Right cardiac atrium (tissue), 5 donors: ENCODE measurements around the gene ZNF24. TPM values are rescaled to one million over a fixed set of nuclear protein-coding genes. Genes with fewer than 3 reads are reported as not detected.

Source experiments
- ATAC-seq, 2 donors: fragments of 200-7000 bp; cut with Tn5 transposase; one replicate each; pipeline versions ENCODE4 v1.8.0 to v1.9.1; 2020; ENCODE audit warnings: moderate library complexity in 2 of 2, mild to moderate bottlenecking in 1 of 2
- DNase-seq, 3 donors: peaks; one replicate each; pipeline ENCODE4 v3.0.0-alpha.2; 2020
- H3K27ac ChIP-seq: one replicate; pipeline ENCODE4 v1.5.1; 2013; ENCODE audit warnings: mild to moderate bottlenecking, low read length, control low read depth, moderate library complexity
- H3K27me3 ChIP-seq: one replicate; pipeline ENCODE4 v1.6.1; 2013; ENCODE audit not compliant: control insufficient read depth, insufficient read depth
- H3K4me1 ChIP-seq: one replicate; pipeline ENCODE4 v1.6.1; 2013; ENCODE audit warnings: low read length; ENCODE audit not compliant: control insufficient read depth, insufficient read depth
- H3K4me3 ChIP-seq: one replicate; pipeline ENCODE4 v1.5.1; 2013; ENCODE audit warnings: low read length, control low read depth
- H3K9me3 ChIP-seq: one replicate; pipeline ENCODE4 v1.6.1; 2013; ENCODE audit warnings: low read length; ENCODE audit not compliant: control insufficient read depth
- WGBS: extraction: QIAGEN DNeasy Blood & Tissue Kit; methylation state at CpG from one replicate; pipeline ENCODE4 v1.1.7; 2013; 5-methylcytosine and 5-hydroxymethylcytosine counted together
- intact Hi-C, 4 donors: fragments of 100-400 bp; cut with DNase I; formaldehyde crosslinking; loops; one replicate each; pipeline versions ENCODE4 v1.11.0 to v1.14.0; 2022 to 2023
- polyA plus RNA-seq: library from polyadenylated mRNA; stranded (reverse); fragments of 200-250 nt; gene quantifications from one replicate; pipeline ENCODE4 v1.2.3, GENCODE V29; 2013
- total RNA-seq, 4 donors: library from RNA; stranded (reverse); fragmentation: NEBNext Ultra II Directional; extraction: Animal tissue kit (Norgen Biotek cat#: 25700); gene quantifications; one replicate each; pipeline ENCODE4 v1.2.1, GENCODE V29; 2021
- donor health status: healthy with polysubstance abuse.
- donor health status: DM: no; HTN: yes; CAD: no.
- donor health status: DM: no; HTN: no; CAD: no.
- donor health status: DM: no; HTN: yes; CAD: no; lungs with severe emphysema.
- donor health status: DM: yes; HTN: yes; CAD: no.

Gene ZNF24
- total and polyA plus RNA-seq, 5 donors: 15.4 to 56.5 (median 51.2) TPM

GRCh38 chr18:35377875-35378573 is 33.8 kb upstream of the ZNF24 start:
- H3K4me3 ChIP-seq: no peak overlapping the region
- H3K9me3 ChIP-seq: no peaks in the 10 kb centered on the region
- no peaks in the 10 kb centered on the region for H3K4me1 ChIP-seq
- 75% methylated on average over 14 of the region's 14 CpGs for WGBS
- DNase-seq: peak in 1 of 3 donors; percentile 30
- no peak for ATAC-seq
- intact Hi-C loops: no loop called here
- H3K27me3 ChIP-seq: no peaks in the 10 kb centered on the region
- H3K27ac ChIP-seq: no peak overlapping the region

- ATAC-seq: peak; percentile 94 to 96
- peak; percentile 88 to 94 (median 94) for DNase-seq
- no peaks in the 10 kb centered on the region for H3K4me1 ChIP-seq
- H3K9me3 ChIP-seq: no peaks in the 10 kb centered on the region
- H3K27me3 ChIP-seq: no peaks in the 10 kb centered on the region
- intact Hi-C loops: no loop called here
- whole genome bisulfite sequencing: 3% methylated on average over 78 of the region's 78 CpGs
- no peak within 1 kb of the TSS for H3K27ac ChIP-seq
- peak within 1 kb of the TSS; percentile 81 for H3K4me3 ChIP-seq
Measured at GRCh38 chr18:35376742-35377695, 32.8 kb upstream of the ZNF24 start, which contains the start of gene ZNF396. ZNF396 (minus strand) TSS chr18:35377337; CDS start chr18:35374292, 3,045 bp downstream.

GRCh38 chr18:35376393-35376741 is 32.1 kb upstream of the ZNF24 start:
- Histone ChIP-seq H3K4me3 (peak overlapping the region; percentile 81), H3K4me1 (no peaks in the 10 kb centered on the region), H3K27me3 (no peaks in the 10 kb centered on the region), H3K9me3 (no peaks in the 10 kb centered on the region), H3K27ac (no peak overlapping the region)
- WGBS: 20% methylated on average over 13 of the region's 13 CpGs
- peak; percentile 64 to 70 for ATAC-seq
- intact Hi-C loops: no loop called here
- peak; percentile 32 to 73 (median 65) for DNase-seq

- intact Hi-C loops: no loop called here
Measured at GRCh38 chr18:35374708-35375107, 30.5 kb upstream of the ZNF24 start.

GRCh38 chr18:35371412-35372195 is 27.4 kb upstream of the ZNF24 start:
- ATAC-seq: no peak
- 87% methylated on average over 1 of the region's 1 CpG for WGBS
- no peak overlapping the region for H3K4me3 ChIP-seq
- H3K4me1 ChIP-seq: no peaks in the 10 kb centered on the region
- no peaks in the 10 kb centered on the region for H3K9me3 ChIP-seq
- no peak overlapping the region for H3K27ac ChIP-seq
- intact Hi-C loops: no loop called here
- no peak for DNase-seq
- no peaks in the 10 kb centered on the region for H3K27me3 ChIP-seq

More at GRCh38 chr18:35374708-35375107, 30.5 kb upstream of the ZNF24 start:
- WGBS: 90% methylated on average over 4 of the region's 4 CpGs
- no peak for ATAC-seq
- no peak for DNase-seq
- Histone ChIP-seq H3K27me3 (no peaks in the 10 kb centered on the region), H3K27ac (no peak overlapping the region), H3K4me3 (no peak overlapping the region), H3K9me3 (no peaks in the 10 kb centered on the region), H3K4me1 (no peaks in the 10 kb centered on the region)

- WGBS: 92% methylated on average over 6 of the region's 6 CpGs
- no peak for DNase-seq
- intact Hi-C loops: no loop called here
- Histone ChIP-seq H3K4me3 (no peak overlapping the region), H3K27me3 (no peaks in the 10 kb centered on the region), H3K4me1 (no peaks in the 10 kb centered on the region), H3K9me3 (no peaks in the 10 kb centered on the region), H3K27ac (no peak overlapping the region)
- no peak for ATAC-seq
Measured at GRCh38 chr18:35369126-35369525, 24.9 kb upstream of the ZNF24 start.

- DNase-seq (no peak), ATAC-seq (no peak)
- 91% methylated on average over 6 of the region's 6 CpGs for WGBS
- no peak overlapping the region for H3K27ac ChIP-seq
- H3K9me3 ChIP-seq: no peaks in the 10 kb centered on the region
- no peak overlapping the region for H3K4me3 ChIP-seq
- H3K27me3 ChIP-seq: no peaks in the 10 kb centered on the region
- no peaks in the 10 kb centered on the region for H3K4me1 ChIP-seq
- intact Hi-C loops: no loop called here
Measured at GRCh38 chr18:35368595-35368994, 24.4 kb upstream of the ZNF24 start.

GRCh38 chr18:35362531-35362930 is 18.3 kb upstream of the ZNF24 start:
- Histone ChIP-seq H3K4me1 (no peaks in the 10 kb centered on the region), H3K4me3 (no peak overlapping the region), H3K27ac (no peak overlapping the region), H3K27me3 (no peaks in the 10 kb centered on the region), H3K9me3 (no peaks in the 10 kb centered on the region)
- DNase-seq (no peak), ATAC-seq (no peak)
- intact Hi-C loops: loop anchor here in 1 of 4 donors (5.0 kb wide), 1 partner anchor 135 kb away; no protein-coding TSS in a partner anchor

GRCh38 chr18:35361570-35362321 is 17.5 kb upstream of the ZNF24 start:
- Histone ChIP-seq H3K4me3 (no peak overlapping the region), H3K9me3 (no peaks in the 10 kb centered on the region), H3K27ac (no peak overlapping the region), H3K4me1 (no peaks in the 10 kb centered on the region), H3K27me3 (no peaks in the 10 kb centered on the region)
- ATAC-seq (no peak), DNase-seq (no peak)
- 60% methylated on average over 2 of the region's 2 CpGs for WGBS
- intact Hi-C loops: loop anchor here in 1 of 4 donors (5.0 kb wide), 1 partner anchor 134 kb away; no protein-coding TSS in a partner anchor

GRCh38 chr18:35355140-35355618 is 11.0 kb upstream of the ZNF24 start:
- H3K4me1 ChIP-seq: no peaks in the 10 kb centered on the region
- DNase-seq: peak; percentile 74 to 88 (median 81)
- intact Hi-C loops: no loop called here
- H3K27ac ChIP-seq: no peak overlapping the region
- H3K4me3 ChIP-seq: peak overlapping the region; percentile 27
- ATAC-seq: peak; percentile 99
- H3K9me3 ChIP-seq: no peaks in the 10 kb centered on the region
- WGBS: 22% methylated on average over 4 of the region's 4 CpGs
- H3K27me3 ChIP-seq: no peaks in the 10 kb centered on the region
